Activated T-cell treated with anti-CD3 and anti-CD28 coated beads, Interleukin-2, amount 50 U/mL, for 72 hours (primary cell): ENCODE data around the gene FANCE. TPM values are rescaled to one million over a fixed set of nuclear protein-coding genes. Genes with fewer than 3 reads are reported as not detected.

Experiments used
- ATAC-seq, 2 donors: fragments of 150-1000 bp; cut with Tn5 transposase; replicated peaks in 1 of 2; 2 replicates each; pipeline ENCODE4 v1.10.0; 2021; ENCODE audit warnings: moderate library complexity in 2 of 2, mild to moderate bottlenecking in 1 of 2
- DNase-seq, 2 donors: peaks; one replicate each; pipeline ENCODE4 v3.0.0; 2021 to 2022; ENCODE audit warnings: mixed read lengths in 1 of 2
- H3K27ac Mint-ChIP-seq: one replicate; pipeline ENCODE4 v1.8.0; 2022; ENCODE audit warnings: mild to moderate bottlenecking, moderate library complexity, mixed read lengths
- H3K27me3 Mint-ChIP-seq: one replicate; pipeline ENCODE4 v1.8.0; 2022; ENCODE audit warnings: low read depth, mixed read lengths
- H3K36me3 Mint-ChIP-seq, 2 donors: one replicate each; pipeline ENCODE4 v1.8.0; 2022; ENCODE audit warnings: mixed read lengths in 2 of 2, mild to moderate bottlenecking in 1 of 2; ENCODE audit not compliant: insufficient read depth in 2 of 2
- H3K4me1 Mint-ChIP-seq: one replicate; pipeline ENCODE4 v1.8.0; 2022; ENCODE audit warnings: low read depth, mixed read lengths
- H3K4me3 Mint-ChIP-seq, 2 donors: one replicate each; pipeline ENCODE4 v1.8.0; 2022; ENCODE audit warnings: mild to moderate bottlenecking in 2 of 2, mixed read lengths in 2 of 2, moderate library complexity in 2 of 2
- H3K9me3 Mint-ChIP-seq, 2 donors: one replicate each; pipeline ENCODE4 v1.8.0; 2022; ENCODE audit warnings: mixed read lengths in 2 of 2
- total RNA-seq, 2 donors: library from RNA; stranded (reverse); gene quantifications; one replicate each; pipeline ENCODE4 v1.2.3, GENCODE V29; 2022

FANCE gene, protein sequence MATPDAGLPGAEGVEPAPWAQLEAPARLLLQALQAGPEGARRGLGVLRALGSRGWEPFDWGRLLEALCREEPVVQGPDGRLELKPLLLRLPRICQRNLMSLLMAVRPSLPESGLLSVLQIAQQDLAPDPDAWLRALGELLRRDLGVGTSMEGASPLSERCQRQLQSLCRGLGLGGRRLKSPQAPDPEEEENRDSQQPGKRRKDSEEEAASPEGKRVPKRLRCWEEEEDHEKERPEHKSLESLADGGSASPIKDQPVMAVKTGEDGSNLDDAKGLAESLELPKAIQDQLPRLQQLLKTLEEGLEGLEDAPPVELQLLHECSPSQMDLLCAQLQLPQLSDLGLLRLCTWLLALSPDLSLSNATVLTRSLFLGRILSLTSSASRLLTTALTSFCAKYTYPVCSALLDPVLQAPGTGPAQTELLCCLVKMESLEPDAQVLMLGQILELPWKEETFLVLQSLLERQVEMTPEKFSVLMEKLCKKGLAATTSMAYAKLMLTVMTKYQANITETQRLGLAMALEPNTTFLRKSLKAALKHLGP
- 10 to 100 TPM; 22.0 to 27.2 TPM for total RNA-seq

DNA sequence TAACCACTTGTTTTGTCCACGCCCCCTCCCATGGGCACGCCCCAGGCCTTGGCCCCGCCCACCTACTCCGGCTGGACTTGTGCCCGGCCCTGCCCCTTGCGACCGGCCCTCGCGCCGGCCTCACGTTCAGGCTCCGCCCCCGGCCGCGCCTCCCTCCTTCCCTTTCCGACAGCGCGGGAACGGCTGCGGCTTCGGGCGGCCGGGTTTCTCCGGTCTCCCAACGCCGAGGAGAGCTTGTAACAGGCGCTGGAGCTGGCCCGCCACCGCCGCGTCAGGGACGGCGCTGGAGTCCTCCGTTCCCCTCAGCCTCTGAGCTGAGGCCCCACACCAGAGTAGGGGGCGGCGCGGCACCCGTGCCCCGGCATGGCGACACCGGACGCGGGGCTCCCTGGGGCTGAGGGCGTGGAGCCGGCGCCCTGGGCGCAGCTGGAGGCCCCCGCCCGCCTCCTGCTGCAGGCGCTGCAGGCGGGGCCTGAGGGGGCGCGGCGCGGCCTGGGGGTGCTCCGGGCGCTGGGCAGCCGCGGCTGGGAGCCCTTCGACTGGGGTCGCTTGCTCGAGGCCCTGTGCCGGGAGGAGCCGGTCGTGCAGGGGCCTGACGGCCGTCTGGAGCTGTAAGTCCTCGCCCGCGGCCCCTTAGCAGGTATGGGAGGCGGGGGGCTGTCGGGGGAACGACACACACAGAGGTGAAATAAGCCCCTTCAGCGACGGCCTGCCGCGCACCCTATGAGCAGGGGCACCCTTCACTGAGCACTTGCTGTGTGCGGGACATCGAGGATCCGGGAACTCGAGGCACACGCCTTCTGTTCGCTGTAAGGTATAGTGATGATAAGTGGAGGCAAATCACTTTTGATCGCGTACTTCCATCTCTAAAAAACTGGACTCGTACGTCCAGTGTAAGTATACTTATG is at the start of gene FANCE:
Gene FANCE, plus strand, starts transcription at position 156 of the 908 bp plus-strand sequence. Its CDS starts 208 bp downstream, at position 364.
- peak; percentile 88 to 89 for ATAC-seq
- Mint-ChIP-seq H3K9me3 (no peaks in the 10 kb centered on the region), H3K36me3 (peaks cover 4 to 10% of the 10 kb centered on the region in 2 donors), H3K4me1 (peaks cover 51% of the 10 kb centered on the region), H3K27ac (peak within 1 kb of the TSS; percentile 73), H3K4me3 (peak within 1 kb of the TSS; percentile 89 to 91), H3K27me3 (peaks cover 10% of the 10 kb centered on the region)
- DNase-seq: peak; percentile 95 to 99

DNA sequence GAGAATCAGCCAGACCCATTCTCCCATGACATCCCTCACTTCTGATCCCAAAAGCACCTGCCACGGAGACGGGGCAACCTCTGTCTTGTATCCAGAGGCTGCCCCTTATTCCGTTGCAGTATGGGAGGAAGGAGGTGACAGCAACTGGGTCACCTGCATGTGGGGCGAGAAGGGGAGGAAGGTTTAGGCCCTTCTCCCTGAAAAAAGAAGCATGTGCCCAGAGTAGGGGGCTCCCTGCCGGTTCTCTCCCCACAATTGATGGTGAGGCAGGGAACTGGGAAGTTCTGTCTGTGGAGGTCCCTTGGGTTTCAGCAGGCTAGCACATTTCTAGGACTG is 49.3 kb upstream of the FANCE start:
- H3K36me3 Mint-ChIP-seq: no peaks in the 10 kb centered on the region
- no peak overlapping the region for H3K27ac Mint-ChIP-seq
- no peak overlapping the region for H3K4me3 Mint-ChIP-seq

DNA sequence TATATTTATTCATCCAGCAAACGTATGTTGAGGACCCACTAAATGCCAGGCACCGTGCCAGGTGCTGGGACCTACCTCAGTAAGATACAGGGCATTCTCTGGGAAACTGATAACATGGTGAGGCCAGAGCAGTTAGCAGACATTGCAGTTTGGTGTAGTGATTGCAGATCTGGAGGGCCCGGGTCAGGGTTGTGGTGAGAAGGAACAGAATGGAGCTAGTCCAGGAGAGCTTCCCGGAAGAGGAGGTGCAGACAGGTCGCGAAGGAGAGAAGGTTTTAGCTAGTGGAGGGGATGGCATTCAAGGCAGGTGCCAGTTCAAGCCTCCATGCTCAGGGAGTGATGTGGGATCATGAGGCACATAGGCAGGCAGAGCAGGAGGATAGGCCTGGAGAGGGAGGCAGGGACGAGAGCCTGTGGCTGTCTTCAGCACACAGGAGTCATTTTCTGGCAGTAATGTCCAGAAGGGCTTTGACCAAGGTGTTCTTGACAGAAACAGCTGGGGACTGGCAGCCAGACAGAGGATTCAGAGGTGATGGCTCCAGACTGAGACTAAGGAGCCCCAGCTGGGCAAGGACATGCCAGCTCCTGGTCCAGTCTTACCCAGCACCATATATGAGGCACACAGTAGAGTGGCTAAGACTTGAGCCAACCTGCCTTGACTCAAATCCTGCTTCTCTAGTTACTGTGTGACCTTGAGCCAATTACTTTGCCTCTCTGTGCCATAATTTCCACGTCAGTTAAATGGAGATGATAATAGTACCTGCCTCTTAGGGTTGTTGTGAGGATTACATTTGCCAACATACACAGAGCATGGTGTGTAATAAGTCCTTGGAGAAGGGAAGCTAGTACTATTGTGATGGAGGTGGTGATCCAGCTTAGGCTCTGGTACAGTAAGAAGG is 48.3 kb upstream of the FANCE start:
- Mint-ChIP-seq H3K27ac (peak overlapping the region; percentile 34), H3K36me3 (no peaks in the 10 kb centered on the region), H3K9me3 (no peaks in the 10 kb centered on the region), H3K4me1 (peaks cover 19% of the 10 kb centered on the region), H3K27me3 (no peaks in the 10 kb centered on the region), H3K4me3 (no peak overlapping the region)
- DNase-seq (no peak), ATAC-seq (no peak)

More for the DNA sequence above, 49.3 kb upstream of the FANCE start:
- ATAC-seq (no peak), DNase-seq (no peak)
- no peaks in the 10 kb centered on the region for H3K9me3 Mint-ChIP-seq
- H3K27me3 Mint-ChIP-seq: no peaks in the 10 kb centered on the region
- peaks cover 19% of the 10 kb centered on the region for H3K4me1 Mint-ChIP-seq

DNA sequence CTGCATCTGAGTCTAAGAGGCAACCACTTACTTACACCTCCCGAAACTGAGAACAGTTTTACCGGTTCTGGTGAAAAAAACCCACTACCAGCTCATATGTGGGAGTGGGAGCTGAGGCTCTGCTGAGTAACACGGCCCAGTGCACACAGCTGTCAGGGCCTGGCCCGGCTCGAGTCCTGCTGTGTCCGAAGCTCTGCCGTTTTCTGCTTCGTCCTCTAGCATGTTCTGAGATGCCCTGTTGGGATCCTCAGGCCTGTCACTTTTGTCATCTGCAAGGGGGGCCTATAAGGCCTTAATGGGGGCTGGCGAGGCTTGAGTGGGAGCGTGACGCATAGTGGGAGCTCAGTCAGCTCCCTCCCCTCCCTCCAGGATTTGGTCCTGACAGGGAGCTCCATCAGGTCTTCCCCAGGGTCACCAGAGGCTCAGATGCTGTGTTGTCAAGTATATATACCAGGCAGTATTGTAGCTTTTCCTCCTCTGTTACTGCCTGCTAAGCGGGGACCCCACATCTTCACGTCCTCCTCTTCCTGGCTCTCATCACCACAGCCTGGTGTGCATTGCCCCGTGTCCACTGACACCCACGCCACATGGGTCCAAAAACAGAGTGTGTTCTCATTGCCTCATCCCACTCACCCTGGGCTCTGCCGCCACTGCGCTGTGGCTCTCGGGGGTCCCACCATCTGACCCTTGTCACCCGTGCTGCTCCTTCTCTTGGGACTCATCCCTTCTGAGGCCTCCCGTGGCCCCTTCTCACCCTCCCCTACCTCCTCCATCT is 45.2 kb upstream of the FANCE start:
- Mint-ChIP-seq H3K36me3 (peaks cover 0 to 3% of the 10 kb centered on the region in 2 donors), H3K4me1 (peaks cover 29% of the 10 kb centered on the region), H3K27ac (no peak overlapping the region), H3K27me3 (no peaks in the 10 kb centered on the region), H3K9me3 (no peaks in the 10 kb centered on the region), H3K4me3 (no peak overlapping the region)
- DNase-seq (no peak), ATAC-seq (no peak)

DNA sequence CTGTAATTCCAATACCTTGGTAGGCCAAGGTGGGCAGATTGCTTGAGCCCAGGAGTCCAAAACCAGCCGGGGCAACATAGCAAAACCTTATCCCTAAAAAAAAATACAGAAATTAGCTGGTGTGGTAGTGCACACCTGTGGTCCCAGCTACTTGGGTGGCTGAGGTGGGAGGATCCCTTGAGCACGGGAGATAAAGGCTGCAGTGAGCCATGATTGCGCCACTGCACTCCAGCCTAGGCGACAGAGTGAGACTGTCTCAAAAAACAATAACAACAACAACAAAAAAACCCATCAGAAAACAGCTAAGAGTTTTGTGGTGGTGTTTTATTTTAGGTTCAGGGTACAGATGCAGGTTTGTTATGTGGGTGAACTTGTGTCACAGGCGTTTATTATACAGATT is 42.9 kb upstream of the FANCE start:
- Mint-ChIP-seq H3K4me3 (no peak overlapping the region), H3K36me3 (peaks cover 5 to 6% of the 10 kb centered on the region in 2 donors), H3K9me3 (no peaks in the 10 kb centered on the region), H3K27me3 (no peaks in the 10 kb centered on the region), H3K27ac (no peak overlapping the region), H3K4me1 (peaks cover 22% of the 10 kb centered on the region)
- ATAC-seq: no peak
- DNase-seq: no peak

DNA sequence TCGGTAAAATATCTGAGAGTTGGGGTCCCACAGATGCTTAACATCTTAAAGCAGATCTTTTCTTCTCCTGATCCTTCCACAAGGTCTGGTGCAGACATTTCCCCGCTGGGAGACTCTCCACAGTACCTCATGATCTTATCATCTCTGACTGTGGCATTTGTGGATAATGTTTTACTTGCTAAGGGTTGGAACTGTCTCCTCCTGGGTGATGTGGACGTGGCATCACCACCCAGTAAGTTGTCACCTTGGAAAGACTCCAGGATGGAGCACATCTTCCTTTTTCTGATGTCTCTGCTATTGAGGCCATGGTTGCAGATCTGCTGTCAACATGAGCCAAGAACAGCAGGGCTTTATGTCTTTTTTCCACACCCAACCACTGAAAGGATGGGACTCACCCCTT is 42.0 kb upstream of the FANCE start:
- Mint-ChIP-seq H3K27ac (no peak overlapping the region), H3K27me3 (no peaks in the 10 kb centered on the region), H3K9me3 (no peaks in the 10 kb centered on the region), H3K4me3 (no peak overlapping the region), H3K36me3 (peaks cover 5 to 6% of the 10 kb centered on the region in 2 donors), H3K4me1 (peaks cover 31% of the 10 kb centered on the region)
- DNase-seq: no peak
- no peak for ATAC-seq

DNA sequence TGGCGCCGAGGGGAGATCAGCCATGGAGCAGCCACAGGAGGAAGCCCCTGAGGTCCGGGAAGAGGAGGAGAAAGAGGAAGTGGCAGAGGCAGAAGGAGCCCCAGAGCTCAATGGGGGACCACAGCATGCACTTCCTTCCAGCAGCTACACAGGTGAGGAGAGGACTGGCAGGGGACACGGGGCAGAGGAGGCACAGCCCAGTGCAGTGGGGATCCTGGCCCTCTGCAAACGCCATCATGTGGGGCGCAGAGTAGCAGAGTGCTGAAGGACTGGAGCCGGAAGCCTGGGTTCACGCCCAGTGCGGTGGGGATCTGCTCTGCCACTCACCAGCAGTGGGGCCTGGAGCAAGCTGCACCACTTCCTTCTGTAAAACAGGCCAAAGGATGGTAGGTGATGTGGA is 41.1 kb upstream of the FANCE start:
- DNase-seq (no peak), ATAC-seq (peak; percentile 43 to 45)
- no peaks in the 10 kb centered on the region for H3K9me3 Mint-ChIP-seq
- no peaks in the 10 kb centered on the region for H3K27me3 Mint-ChIP-seq
- H3K27ac Mint-ChIP-seq: no peak overlapping the region
- peaks cover 34% of the 10 kb centered on the region for H3K4me1 Mint-ChIP-seq
- H3K4me3 Mint-ChIP-seq: peak overlapping the region in 1 of 2 donors; percentile 35
- H3K36me3 Mint-ChIP-seq: peaks cover 6 to 8% of the 10 kb centered on the region in 2 donors

DNA sequence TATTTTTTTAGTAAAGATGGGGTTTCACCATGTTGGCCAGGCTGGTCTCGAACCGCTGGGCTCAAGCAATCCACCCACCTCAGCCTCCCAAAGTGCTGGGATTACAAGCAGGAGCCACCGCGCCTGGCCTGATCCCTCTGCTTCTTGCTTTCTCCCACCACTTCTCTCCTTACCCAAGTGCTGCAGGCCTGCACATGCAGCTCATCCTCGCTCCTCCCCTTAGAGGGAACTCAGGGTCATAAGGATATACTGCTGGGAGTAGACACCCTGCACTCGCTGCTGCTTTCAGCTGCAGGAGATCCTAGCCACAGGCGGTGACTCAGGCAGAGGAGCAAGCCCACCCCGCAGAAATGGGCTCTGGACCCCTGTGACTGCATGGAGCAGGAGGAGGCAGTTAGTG is 40.0 kb upstream of the FANCE start:
- no peaks in the 10 kb centered on the region for H3K27me3 Mint-ChIP-seq
- H3K27ac Mint-ChIP-seq: no peak overlapping the region
- H3K36me3 Mint-ChIP-seq: peaks cover 8 to 9% of the 10 kb centered on the region in 2 donors

DNA sequence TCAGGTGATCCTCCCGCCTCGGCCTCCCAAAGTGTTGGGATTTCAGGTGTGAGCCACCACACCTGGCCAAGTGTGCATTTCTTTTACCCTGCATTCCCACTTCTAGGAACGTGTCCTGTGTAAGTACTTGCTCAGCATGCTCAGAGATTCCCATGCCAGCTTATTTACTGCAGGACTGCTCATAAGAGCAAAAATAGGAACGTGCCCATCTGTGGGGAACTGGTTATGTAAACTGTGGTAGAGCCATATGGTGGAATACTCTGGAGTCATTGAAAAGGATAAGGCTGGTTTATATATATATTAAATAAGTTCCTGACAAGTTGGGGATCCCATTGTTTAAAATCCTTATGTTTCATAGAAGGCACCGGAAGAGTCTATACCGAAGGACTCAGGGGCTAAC is 38.2 kb upstream of the FANCE start:
- peaks cover 10 to 11% of the 10 kb centered on the region in 2 donors for H3K36me3 Mint-ChIP-seq
- H3K4me3 Mint-ChIP-seq: no peak overlapping the region
- no peak overlapping the region for H3K27ac Mint-ChIP-seq
- H3K4me1 Mint-ChIP-seq: peaks cover 48% of the 10 kb centered on the region
- ATAC-seq: no peak
- H3K27me3 Mint-ChIP-seq: no peaks in the 10 kb centered on the region
- no peaks in the 10 kb centered on the region for H3K9me3 Mint-ChIP-seq
- DNase-seq: no peak

More for the DNA sequence above, 40.0 kb upstream of the FANCE start:
- no peak overlapping the region for H3K4me3 Mint-ChIP-seq
- no peaks in the 10 kb centered on the region for H3K9me3 Mint-ChIP-seq
- ATAC-seq: no peak
- peaks cover 32% of the 10 kb centered on the region for H3K4me1 Mint-ChIP-seq
- DNase-seq: no peak

DNA sequence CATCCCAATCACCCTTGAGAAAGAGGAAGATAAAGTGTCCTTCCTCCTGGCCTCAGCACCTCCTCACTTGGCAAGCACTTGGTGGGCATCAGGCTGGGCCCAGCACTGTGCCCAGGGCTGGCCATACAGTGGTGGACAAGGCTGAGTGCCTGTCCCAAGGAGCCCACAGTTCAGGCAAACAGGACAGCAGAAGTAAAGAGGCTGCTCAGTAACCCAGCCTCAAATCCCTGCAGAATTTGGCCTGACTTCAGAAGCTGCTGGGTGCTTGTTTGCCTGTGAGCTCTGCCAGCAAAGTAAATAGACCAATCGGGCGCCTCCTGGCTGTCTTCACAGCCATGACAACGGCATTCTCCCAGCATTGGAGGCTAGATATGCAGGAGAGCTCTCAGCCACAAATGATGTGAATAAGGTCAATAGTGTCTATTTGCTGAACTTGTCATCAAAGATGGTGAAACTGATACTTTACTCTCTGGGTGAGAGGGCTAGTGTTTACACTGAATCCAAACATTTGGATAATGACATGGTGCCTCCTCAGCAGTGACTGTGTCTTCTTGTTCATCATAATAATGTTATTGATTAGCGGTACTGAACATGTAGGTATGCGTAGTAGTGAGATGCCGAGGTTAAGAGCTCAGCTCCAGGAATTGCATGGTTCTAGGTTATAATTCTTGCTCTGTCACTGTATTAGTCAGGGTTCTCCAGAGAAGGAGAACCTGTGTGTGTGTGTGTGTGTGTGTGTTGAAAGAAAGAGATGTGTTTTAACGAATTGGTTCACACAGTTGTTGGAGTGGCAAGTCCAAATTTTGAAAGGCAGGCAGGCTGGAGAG is 36.9 kb upstream of the FANCE start:
- peaks cover 48% of the 10 kb centered on the region for H3K4me1 Mint-ChIP-seq
- H3K27ac Mint-ChIP-seq: no peak overlapping the region
- DNase-seq (peak in 1 of 2 donors; percentile 23), ATAC-seq (peak in 1 of 2 donors; percentile 61)
- H3K4me3 Mint-ChIP-seq: no peak overlapping the region
- H3K9me3 Mint-ChIP-seq: no peaks in the 10 kb centered on the region
- peaks cover 10 to 11% of the 10 kb centered on the region in 2 donors for H3K36me3 Mint-ChIP-seq
- H3K27me3 Mint-ChIP-seq: no peaks in the 10 kb centered on the region

DNA sequence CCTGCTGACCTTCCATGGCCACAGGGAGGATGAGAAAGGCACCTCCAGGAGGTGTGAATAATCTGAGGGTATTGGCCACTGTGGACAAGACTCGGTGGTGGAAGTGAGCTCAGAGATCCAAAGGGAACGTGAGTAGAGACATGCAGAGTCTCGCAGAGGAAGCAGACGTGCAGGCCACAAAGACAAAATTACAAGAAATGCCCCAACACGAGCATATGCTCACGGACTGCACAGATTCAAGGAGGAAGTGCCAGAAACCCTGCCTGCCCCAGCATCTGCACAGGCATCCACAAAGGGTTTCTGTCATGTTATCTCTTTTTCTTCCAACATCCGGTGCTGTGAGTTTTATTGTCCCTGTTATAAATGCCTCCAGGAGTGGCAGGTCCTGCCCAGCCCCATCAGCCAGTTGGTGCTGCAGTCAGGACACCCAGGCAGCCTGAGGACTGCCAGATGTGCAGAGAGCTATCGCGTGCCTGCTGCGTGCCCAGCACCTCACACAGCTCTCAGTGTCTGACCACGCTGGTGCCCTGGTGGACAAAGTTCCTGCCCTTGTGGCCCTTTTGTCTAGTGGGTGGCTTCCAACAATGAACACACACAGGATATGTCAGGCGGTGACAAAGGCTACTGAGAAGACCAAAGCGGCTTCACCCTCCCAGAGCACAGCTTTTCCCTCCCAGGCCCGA is 34.0 kb upstream of the FANCE start:
- Mint-ChIP-seq H3K9me3 (no peaks in the 10 kb centered on the region), H3K27me3 (no peaks in the 10 kb centered on the region), H3K4me1 (peaks cover 38% of the 10 kb centered on the region), H3K36me3 (peaks cover 8 to 9% of the 10 kb centered on the region in 2 donors), H3K27ac (peak overlapping the region; percentile 75), H3K4me3 (peak overlapping the region; percentile 17 to 48)
- ATAC-seq: peak; percentile 22 to 35
- no peak for DNase-seq
